Prostate gland (tissue), 2 donors: ENCODE measurements around the gene PANK1.

Experiments
- POLR2A ChIP-seq: fragments of 450-650 bp; IDR thresholded peaks from one replicate; pipeline ENCODE4 v1.6.1; 2016; ENCODE audit warnings: antibody characterized with exemption, mild to moderate bottlenecking
- POLR2AphosphoS5 ChIP-seq: sonication (generic); formaldehyde crosslinking; IDR thresholded peaks from one replicate; pipeline ENCODE4 v1.6.1; 2017; ENCODE audit warnings: antibody characterized with exemption
- TF ChIP-seq, protein P1 (sequence below), 4 experiments: fragments of 200-600 bp in 2 of 4; fragments of 450-650 bp in 2 of 4; sonication (generic) in 2 of 4; IDR thresholded peaks; 1 replicate in 3 of 4; 2 replicates in 1 of 4; pipeline ENCODE4 v1.5.1; 2016 to 2019; ENCODE audit warnings: antibody characterized with exemption in 4 of 4, mild to moderate bottlenecking in 2 of 4, moderate library complexity in 2 of 4

DNA sequence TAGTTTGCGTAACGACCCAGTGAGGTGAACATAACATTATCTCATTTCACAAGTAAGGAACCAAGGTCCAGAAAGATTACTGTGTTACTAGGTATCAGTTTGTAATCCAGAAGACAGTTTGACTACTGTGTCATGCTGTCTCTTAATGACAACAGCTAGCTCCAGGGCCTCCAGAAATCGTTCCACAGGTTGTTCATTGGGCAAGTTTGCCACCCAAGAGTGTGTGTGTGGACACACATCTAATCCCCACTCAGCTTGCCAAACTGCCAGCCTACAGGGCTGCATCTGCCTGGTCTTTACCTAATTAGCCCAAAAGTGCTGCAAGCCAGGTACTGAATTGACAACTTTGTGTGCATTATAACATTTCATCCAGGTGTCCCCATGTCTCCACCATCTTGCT, 81.7 kb downstream of the PANK1 start:
- TF ChIP-seq POLR2A = no peak
- TF ChIP-seq, protein P1, sequence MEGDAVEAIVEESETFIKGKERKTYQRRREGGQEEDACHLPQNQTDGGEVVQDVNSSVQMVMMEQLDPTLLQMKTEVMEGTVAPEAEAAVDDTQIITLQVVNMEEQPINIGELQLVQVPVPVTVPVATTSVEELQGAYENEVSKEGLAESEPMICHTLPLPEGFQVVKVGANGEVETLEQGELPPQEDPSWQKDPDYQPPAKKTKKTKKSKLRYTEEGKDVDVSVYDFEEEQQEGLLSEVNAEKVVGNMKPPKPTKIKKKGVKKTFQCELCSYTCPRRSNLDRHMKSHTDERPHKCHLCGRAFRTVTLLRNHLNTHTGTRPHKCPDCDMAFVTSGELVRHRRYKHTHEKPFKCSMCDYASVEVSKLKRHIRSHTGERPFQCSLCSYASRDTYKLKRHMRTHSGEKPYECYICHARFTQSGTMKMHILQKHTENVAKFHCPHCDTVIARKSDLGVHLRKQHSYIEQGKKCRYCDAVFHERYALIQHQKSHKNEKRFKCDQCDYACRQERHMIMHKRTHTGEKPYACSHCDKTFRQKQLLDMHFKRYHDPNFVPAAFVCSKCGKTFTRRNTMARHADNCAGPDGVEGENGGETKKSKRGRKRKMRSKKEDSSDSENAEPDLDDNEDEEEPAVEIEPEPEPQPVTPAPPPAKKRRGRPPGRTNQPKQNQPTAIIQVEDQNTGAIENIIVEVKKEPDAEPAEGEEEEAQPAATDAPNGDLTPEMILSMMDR (IDR thresholded peaks at IDR 0.05) = no peak
- no peak for TF ChIP-seq POLR2AphosphoS5
